GM12878 (cell line): ENCODE data around the gene DDHD1. TPM values are rescaled to one million over a fixed set of nuclear protein-coding genes. Genes with fewer than 3 reads are reported as not detected.

Experiments
- ATAC-seq: fragments of 200-7000 bp; cut with Tn5 transposase; 3 replicates; pipeline ENCODE4 v1.9.1; 2020; ENCODE audit warnings: mild to moderate bottlenecking, moderate library complexity
- BruUV-seq: library from RNA; stranded (reverse); fragments of 400-500 nt; replicated peaks from 2 replicates; lab custom pipeline; 2021; lab: Mats Ljungman, UMichigan
- CTCF ChIA-PET: fragments of 300-600 bp; sonication (Branson Sonifier 250); formaldehyde crosslinking; extraction: SDS; loops from one replicate; lab custom pipeline; 2021; ENCODE audit warnings: inconsistent platforms; lab: Yijun Ruan, JAX
- POLR2A ChIA-PET: fragments of 350-600 bp; formaldehyde crosslinking; extraction: SDS; loops from one replicate; lab custom pipeline; 2021; ENCODE audit warnings: inconsistent platforms; lab: Charles Lee
- RAD21 ChIA-PET: fragments of 300-600 bp; sonication (Branson Sonifier 250); formaldehyde crosslinking; loops from one replicate; lab custom pipeline; 2023; ENCODE audit warnings: antibody characterized with exemption; ENCODE audit not compliant: unreplicated experiment; lab: Charles Lee
- SMC1A ChIA-PET: fragments of 300-600 bp; sonication (Branson Sonifier 250); formaldehyde crosslinking; loops from one replicate; lab custom pipeline; 2023; ENCODE audit not compliant: unreplicated experiment, uncharacterized antibody; lab: Charles Lee
- DNase-seq: peaks from one replicate; pipeline ENCODE4 v3.0.0-alpha.2; 2011; ENCODE audit warnings: low read depth, low spot score
- FAIRE-seq: peaks from 3 replicates; lab custom pipeline; 2011; peaks lifted over from hg19 to GRCh38; lab: Jason Lieb, UNC
- H2AFZ ChIP-seq: 2 replicates; pipeline ENCODE4 v1.6.0; 2011; ENCODE audit warnings: low read depth, low read length, control low read depth; ENCODE audit not compliant: control insufficient read depth
- H3K27ac ChIP-seq: 2 replicates; pipeline ENCODE4 v1.5.1; 2011; ENCODE audit warnings: control low read depth; ENCODE audit not compliant: control insufficient read depth, insufficient read depth
- H3K27me3 ChIP-seq, 2 experiments: replicated peaks in 1 of 2; 2 replicates each; pipeline versions ENCODE4 v1.6.0 to v1.6.1; 2011; ENCODE audit warnings: low read length in 1 of 2; ENCODE audit not compliant: control insufficient read depth in 2 of 2, insufficient read depth in 2 of 2
- H3K36me3 ChIP-seq, 2 experiments: 2 replicates each; pipeline ENCODE4 v1.5.1; 2011; ENCODE audit warnings: low read length in 1 of 2; ENCODE audit not compliant: control insufficient read depth in 2 of 2, insufficient read depth in 2 of 2
- H3K4me1 ChIP-seq: 2 replicates; pipeline ENCODE4 v1.6.1; 2011; ENCODE audit warnings: mild to moderate bottlenecking, low read length, moderate library complexity, mixed read lengths; ENCODE audit not compliant: control insufficient read depth, insufficient read depth
- H3K4me2 ChIP-seq: 2 replicates; pipeline ENCODE4 v1.6.0; 2011; ENCODE audit warnings: control low read depth; ENCODE audit not compliant: control insufficient read depth, insufficient read depth
- H3K4me3 ChIP-seq: fragments of 200-600 bp; sonication (generic); 2 replicates; pipeline ENCODE4 v1.5.1; 2016
- H3K79me2 ChIP-seq: 2 replicates; pipeline ENCODE4 v1.6.0; 2011; ENCODE audit warnings: low read length; ENCODE audit not compliant: control insufficient read depth, insufficient read depth
- H3K9ac ChIP-seq: 2 replicates; pipeline ENCODE4 v1.8.0; 2011; ENCODE audit warnings: low read length, control low read depth, mixed read lengths; ENCODE audit not compliant: control insufficient read depth, insufficient read depth
- H3K9me3 ChIP-seq: replicated peaks from 3 replicates; pipeline ENCODE4 v1.5.1; 2011; ENCODE audit warnings: mild to moderate bottlenecking, low read length; ENCODE audit not compliant: control insufficient read depth, insufficient read depth
- H4K20me1 ChIP-seq: 2 replicates; pipeline ENCODE4 v1.6.0; 2011; ENCODE audit not compliant: control insufficient read depth, insufficient read depth
- EGR1 ChIP-seq, 2 experiments: IDR thresholded peaks; 1 replicate in 1 of 2; 2 replicates in 1 of 2; pipeline ENCODE4 v1.6.1; 2011 to 2012; ENCODE audit warnings: low read depth in 2 of 2, low read length in 2 of 2, borderline replicate concordance in 1 of 2, mild to moderate bottlenecking in 1 of 2, moderate library complexity in 1 of 2
- WGBS: methylation state at CpG from one replicate; pipeline ENCODE4 v1.1.6; 2016; ENCODE audit warnings: low lambda C conversion rate; ENCODE audit not compliant: insufficient replicate concordance, insufficient coverage; ENCODE audit errors: missing lambda C conversion rate; 5-methylcytosine and 5-hydroxymethylcytosine counted together
- in situ Hi-C: fragments of 300-500 bp; cut with MboI; formaldehyde crosslinking; loops from 9 replicates; pipeline ENCODE4 v1.14.3; 2018; ENCODE audit warnings: mixed read lengths
- intact Hi-C: fragments of 100-400 bp; cut with micrococcal nuclease; formaldehyde crosslinking; loops from one replicate; pipeline ENCODE4 v1.14.2; 2022; ENCODE audit not compliant: unreplicated experiment
- polyA plus RNA-seq, 11 experiments: library from polyadenylated mRNA; depleted of rRNA in 4 of 11; unstranded in 6 of 11; stranded (reverse) in 5 of 11; fragments of >200 nt; fragmentation: Nextera tagmentation in 4 of 11; fragmentation: Illumina TruSeq in 1 of 11; extraction: Ambion mirVana in 4 of 11; extraction: Trizol in 1 of 11; gene quantifications; 1 replicate in 1 of 11; 2 replicates in 10 of 11; pipeline versions ENCODE4 v1.2.1 to v1.2.3, GENCODE V29; 2011 to 2016; ENCODE audit warnings: inconsistent platforms in 2 of 11, missing spikeins in 2 of 11, low read depth in 1 of 11
- total RNA-seq, 4 experiments: library from RNA; depleted of rRNA in 3 of 4; stranded (reverse); fragments of >200 nt in 3 of 4; fragmentation: Illumina TruSeq in 1 of 4; extraction: Trizol in 1 of 4; gene quantifications; 2 replicates each; pipeline versions ENCODE4 v1.2.1 to v1.2.3, GENCODE V29; 2013 to 2021
- TF ChIP-seq, protein P1 (sequence below): fragments of 450-650 bp; IDR thresholded peaks from 2 replicates; pipeline ENCODE4 v1.6.1; 2017; ENCODE audit warnings: mild to moderate bottlenecking, low read depth, inconsistent platforms; ENCODE audit not compliant: poor library complexity, severe bottlenecking
- TF ChIP-seq, protein P2 (sequence below): IDR thresholded peaks from 2 replicates; pipeline ENCODE4 v1.6.1; 2011; ENCODE audit warnings: low read depth, mild to moderate bottlenecking, low read length, moderate library complexity, borderline replicate concordance; ENCODE audit errors: extremely low read depth
- TF ChIP-seq, protein P3 (sequence below): fragments of 450-650 bp; IDR thresholded peaks from 2 replicates; pipeline ENCODE4 v1.6.1; 2017; ENCODE audit warnings: mild to moderate bottlenecking, moderate library complexity

DDHD1 gene
- total and polyA plus RNA-seq, 10 of the 15 experiments (the other 5 are each of a cell fraction or from before 2014, with no cell fraction given): 7.7 to 52.3 (median 28.5) TPM

DNA sequence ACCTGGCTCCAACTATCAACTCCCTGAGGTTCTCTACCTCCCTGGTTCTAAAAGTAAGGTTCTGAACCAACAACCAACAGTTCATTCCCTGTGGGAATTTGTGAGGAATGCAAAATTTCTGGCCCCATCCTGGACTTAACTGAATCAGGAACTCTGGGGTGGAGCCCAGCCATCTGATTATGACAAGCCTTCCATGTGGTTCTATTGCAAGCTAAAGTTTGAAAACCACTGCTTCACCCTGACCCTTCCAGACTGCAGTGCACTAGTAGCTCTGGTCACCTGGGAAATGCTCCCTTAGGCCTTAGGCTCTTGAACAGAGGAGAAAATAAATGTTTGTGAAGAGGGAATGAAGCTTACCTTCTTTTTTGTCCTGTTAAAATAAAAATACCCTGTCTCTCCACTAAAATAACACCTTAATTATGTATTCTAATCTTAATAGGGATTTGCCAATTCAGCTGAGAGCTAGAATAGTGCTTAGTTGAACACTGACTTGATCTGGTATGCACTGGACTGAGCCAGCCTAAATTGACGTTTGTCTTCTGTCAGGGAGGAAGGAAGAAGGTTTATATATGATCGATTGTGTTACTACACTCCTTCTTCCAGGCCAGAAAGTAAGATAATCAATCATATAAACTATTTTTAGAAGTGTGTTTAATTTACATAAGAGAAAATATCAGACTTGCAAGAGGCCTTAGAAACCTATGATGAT lies 39.1 kb upstream of the DDHD1 start:
- RAD21 ChIA-PET: interaction anchor here (0.6 to 2.7 kb wide), 6 partner anchors 11 to 323 kb away, joined by 3 to 10 read pairs (median 3); no protein-coding TSS in a partner anchor
- no peaks in the 10 kb centered on the region for H3K4me1 ChIP-seq
- intact Hi-C loops (no loop called here), in situ Hi-C loops (no loop called here)
- POLR2A ChIA-PET: interaction anchor here (0.6 to 1.3 kb wide), 2 partner anchors 22 to 495 kb away, joined by 4 to 6 read pairs; no protein-coding TSS in a partner anchor
- H3K27me3 ChIP-seq: no peaks in the 10 kb centered on the region
- DNase-seq (no peak), FAIRE-seq (no peak), ATAC-seq (no peak)
- no peaks in the 10 kb centered on the region for H3K79me2 ChIP-seq
- no peaks in the 10 kb centered on the region for H4K20me1 ChIP-seq
- no peak overlapping the region for H3K4me3 ChIP-seq
- no peak overlapping the region for H2AFZ ChIP-seq
- no TSS peak for BruUV-seq
- H3K4me2 ChIP-seq: no peak overlapping the region
- no peaks in the 10 kb centered on the region for H3K9me3 ChIP-seq
- H3K36me3 ChIP-seq: no peaks in the 10 kb centered on the region
- SMC1A ChIA-PET: interaction anchor here (0.7 to 1.8 kb wide), 9 partner anchors 8 to 341 kb away, joined by 3 to 4 read pairs (median 3); no protein-coding TSS in a partner anchor
- no peak overlapping the region for H3K27ac ChIP-seq
- TF ChIP-seq, protein P1, sequence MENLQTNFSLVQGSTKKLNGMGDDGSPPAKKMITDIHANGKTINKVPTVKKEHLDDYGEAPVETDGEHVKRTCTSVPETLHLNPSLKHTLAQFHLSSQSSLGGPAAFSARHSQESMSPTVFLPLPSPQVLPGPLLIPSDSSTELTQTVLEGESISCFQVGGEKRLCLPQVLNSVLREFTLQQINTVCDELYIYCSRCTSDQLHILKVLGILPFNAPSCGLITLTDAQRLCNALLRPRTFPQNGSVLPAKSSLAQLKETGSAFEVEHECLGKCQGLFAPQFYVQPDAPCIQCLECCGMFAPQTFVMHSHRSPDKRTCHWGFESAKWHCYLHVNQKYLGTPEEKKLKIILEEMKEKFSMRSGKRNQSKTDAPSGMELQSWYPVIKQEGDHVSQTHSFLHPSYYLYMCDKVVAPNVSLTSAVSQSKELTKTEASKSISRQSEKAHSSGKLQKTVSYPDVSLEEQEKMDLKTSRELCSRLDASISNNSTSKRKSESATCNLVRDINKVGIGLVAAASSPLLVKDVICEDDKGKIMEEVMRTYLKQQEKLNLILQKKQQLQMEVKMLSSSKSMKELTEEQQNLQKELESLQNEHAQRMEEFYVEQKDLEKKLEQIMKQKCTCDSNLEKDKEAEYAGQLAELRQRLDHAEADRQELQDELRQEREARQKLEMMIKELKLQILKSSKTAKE: no peak
- TF ChIP-seq, protein P2, sequence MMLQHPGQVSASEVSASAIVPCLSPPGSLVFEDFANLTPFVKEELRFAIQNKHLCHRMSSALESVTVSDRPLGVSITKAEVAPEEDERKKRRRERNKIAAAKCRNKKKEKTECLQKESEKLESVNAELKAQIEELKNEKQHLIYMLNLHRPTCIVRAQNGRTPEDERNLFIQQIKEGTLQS: no peak
- TF ChIP-seq EGR1 (IDR thresholded peaks at IDR 0.05; ENCODE audit: borderline replicate concordance in 1 of 2, low read depth in 2 of 2, low read length in 2 of 2): no peak
- TF ChIP-seq, protein P3, sequence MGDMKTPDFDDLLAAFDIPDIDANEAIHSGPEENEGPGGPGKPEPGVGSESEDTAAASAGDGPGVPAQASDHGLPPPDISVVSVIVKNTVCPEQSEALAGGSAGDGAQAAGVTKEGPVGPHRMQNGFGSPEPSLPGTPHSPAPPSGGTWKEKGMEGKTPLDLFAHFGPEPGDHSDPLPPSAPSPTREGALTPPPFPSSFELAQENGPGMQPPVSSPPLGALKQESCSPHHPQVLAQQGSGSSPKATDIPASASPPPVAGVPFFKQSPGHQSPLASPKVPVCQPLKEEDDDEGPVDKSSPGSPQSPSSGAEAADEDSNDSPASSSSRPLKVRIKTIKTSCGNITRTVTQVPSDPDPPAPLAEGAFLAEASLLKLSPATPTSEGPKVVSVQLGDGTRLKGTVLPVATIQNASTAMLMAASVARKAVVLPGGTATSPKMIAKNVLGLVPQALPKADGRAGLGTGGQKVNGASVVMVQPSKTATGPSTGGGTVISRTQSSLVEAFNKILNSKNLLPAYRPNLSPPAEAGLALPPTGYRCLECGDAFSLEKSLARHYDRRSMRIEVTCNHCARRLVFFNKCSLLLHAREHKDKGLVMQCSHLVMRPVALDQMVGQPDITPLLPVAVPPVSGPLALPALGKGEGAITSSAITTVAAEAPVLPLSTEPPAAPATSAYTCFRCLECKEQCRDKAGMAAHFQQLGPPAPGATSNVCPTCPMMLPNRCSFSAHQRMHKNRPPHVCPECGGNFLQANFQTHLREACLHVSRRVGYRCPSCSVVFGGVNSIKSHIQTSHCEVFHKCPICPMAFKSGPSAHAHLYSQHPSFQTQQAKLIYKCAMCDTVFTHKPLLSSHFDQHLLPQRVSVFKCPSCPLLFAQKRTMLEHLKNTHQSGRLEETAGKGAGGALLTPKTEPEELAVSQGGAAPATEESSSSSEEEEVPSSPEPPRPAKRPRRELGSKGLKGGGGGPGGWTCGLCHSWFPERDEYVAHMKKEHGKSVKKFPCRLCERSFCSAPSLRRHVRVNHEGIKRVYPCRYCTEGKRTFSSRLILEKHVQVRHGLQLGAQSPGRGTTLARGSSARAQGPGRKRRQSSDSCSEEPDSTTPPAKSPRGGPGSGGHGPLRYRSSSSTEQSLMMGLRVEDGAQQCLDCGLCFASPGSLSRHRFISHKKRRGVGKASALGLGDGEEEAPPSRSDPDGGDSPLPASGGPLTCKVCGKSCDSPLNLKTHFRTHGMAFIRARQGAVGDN: no peak
- CTCF ChIA-PET: interaction anchor here (0.9 to 3.4 kb wide), 2 partner anchors 105 to 115 kb away, joined by 3 to 14 read pairs; no protein-coding TSS in a partner anchor
- WGBS: 47% methylated on average over 2 of the region's 2 CpGs
- no peak overlapping the region for H3K9ac ChIP-seq
